Mesothelial cell of epicardium (in vitro differentiated cells): ENCODE results near the gene ARPC5. TPM values are rescaled to one million over a fixed set of nuclear protein-coding genes. Genes with fewer than 3 reads are reported as not detected.

Source experiments
- DNase-seq, 2 experiments: peaks; one replicate each; pipeline ENCODE4 v3.0.0; 2021; ENCODE audit warnings: low spot score in 2 of 2; ENCODE audit not compliant: unreplicated experiment in 2 of 2
- H3K27ac Mint-ChIP-seq: 2 replicates; pipeline ENCODE4 v1.8.0; 2021; ENCODE audit warnings: mixed read lengths
- H3K27me3 Mint-ChIP-seq: 2 replicates; pipeline ENCODE4 v1.8.0; 2021; ENCODE audit warnings: low read depth, mixed read lengths
- H3K36me3 Mint-ChIP-seq: 2 replicates; pipeline ENCODE4 v1.8.0; 2021; ENCODE audit warnings: mixed read lengths
- H3K4me1 Mint-ChIP-seq: 2 replicates; pipeline ENCODE4 v1.8.0; 2021; ENCODE audit warnings: mixed read lengths
- H3K4me3 Mint-ChIP-seq: 2 replicates; pipeline ENCODE4 v1.8.0; 2021; ENCODE audit warnings: mild to moderate bottlenecking, moderate library complexity, mixed read lengths
- H3K9me3 Mint-ChIP-seq: 2 replicates; pipeline ENCODE4 v1.8.0; 2021; ENCODE audit warnings: mixed read lengths
- total RNA-seq: library from RNA; stranded (reverse); gene quantifications from 3 replicates; pipeline ENCODE4 v1.2.1, GENCODE V29; 2021
- TF ChIP-seq, protein P1 (sequence below): fragments of 200-600 bp; sonication (generic); IDR thresholded peaks from one replicate; pipeline ENCODE4 v1.5.0; 2021; ENCODE audit warnings: antibody characterized with exemption; ENCODE audit not compliant: unreplicated experiment

The ARPC5 gene
- total RNA-seq, 1 donor from 2014 or later: 73.9 TPM

DNA sequence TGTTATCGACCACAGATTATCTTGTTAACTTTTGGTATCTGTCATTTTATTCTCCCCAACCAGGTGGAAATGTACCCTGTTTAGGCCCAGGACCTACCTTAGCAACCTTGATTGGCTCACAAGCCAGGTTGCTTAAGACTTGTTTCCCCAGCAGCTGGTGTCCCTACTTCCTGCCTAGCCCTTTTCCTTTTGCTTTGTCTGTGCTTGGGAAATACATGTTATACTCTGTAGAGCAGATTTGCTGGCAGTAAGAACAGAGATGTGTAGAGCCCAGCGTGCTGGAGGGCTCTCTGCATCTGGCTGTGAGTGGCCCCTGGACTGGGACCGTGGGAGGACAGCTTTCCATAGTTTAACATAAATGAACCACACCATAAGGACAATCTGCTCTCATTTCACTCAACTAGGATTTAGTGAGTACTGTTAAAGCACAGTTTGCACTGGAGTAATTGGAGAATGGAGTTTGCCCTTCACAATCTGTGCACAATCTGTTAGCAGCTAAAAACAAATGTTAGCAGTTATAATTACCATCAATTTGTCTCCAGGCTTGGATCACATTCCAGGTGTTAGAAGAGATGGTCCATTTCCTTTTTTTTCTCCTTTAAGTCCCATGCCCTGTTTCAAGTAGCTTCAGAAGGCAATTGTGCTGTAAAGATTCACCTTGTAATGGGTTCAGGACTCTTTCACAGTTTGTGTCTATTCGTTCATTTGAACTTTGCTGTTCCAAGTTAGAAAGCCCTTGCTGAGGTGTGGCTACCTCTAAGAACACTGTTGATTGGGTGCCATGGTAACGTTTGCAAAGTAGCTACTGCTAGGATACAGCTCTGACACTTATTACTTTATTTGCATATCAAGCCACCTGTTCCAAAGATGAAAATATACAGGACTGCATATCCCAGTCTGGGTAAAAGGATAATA lies 17.2 kb upstream of the ARPC5 start, which contains the start of gene APOBEC4:
APOBEC4 (minus strand) TSS at position 770 of the 915 bp plus-strand sequence. CDS start 4,535 bp downstream, outside the sequence.
- H3K27ac Mint-ChIP-seq: no peak within 1 kb of the TSS
- no peak within 1 kb of the TSS for H3K4me3 Mint-ChIP-seq
- peaks cover 11% of the 10 kb centered on the region for H3K4me1 Mint-ChIP-seq
- no peaks in the 10 kb centered on the region for H3K9me3 Mint-ChIP-seq
- no peaks in the 10 kb centered on the region for H3K27me3 Mint-ChIP-seq
- H3K36me3 Mint-ChIP-seq: no peaks in the 10 kb centered on the region
- DNase-seq: no peak
- TF ChIP-seq, protein P1, sequence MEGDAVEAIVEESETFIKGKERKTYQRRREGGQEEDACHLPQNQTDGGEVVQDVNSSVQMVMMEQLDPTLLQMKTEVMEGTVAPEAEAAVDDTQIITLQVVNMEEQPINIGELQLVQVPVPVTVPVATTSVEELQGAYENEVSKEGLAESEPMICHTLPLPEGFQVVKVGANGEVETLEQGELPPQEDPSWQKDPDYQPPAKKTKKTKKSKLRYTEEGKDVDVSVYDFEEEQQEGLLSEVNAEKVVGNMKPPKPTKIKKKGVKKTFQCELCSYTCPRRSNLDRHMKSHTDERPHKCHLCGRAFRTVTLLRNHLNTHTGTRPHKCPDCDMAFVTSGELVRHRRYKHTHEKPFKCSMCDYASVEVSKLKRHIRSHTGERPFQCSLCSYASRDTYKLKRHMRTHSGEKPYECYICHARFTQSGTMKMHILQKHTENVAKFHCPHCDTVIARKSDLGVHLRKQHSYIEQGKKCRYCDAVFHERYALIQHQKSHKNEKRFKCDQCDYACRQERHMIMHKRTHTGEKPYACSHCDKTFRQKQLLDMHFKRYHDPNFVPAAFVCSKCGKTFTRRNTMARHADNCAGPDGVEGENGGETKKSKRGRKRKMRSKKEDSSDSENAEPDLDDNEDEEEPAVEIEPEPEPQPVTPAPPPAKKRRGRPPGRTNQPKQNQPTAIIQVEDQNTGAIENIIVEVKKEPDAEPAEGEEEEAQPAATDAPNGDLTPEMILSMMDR: no peak

- Mint-ChIP-seq H3K4me1 (peaks cover 11% of the 10 kb centered on the region), H3K4me3 (no peak overlapping the region), H3K27me3 (no peaks in the 10 kb centered on the region), H3K27ac (no peak overlapping the region), H3K9me3 (no peaks in the 10 kb centered on the region), H3K36me3 (no peaks in the 10 kb centered on the region)
- DNase-seq: no peak
- TF ChIP-seq, protein P1: no peak
Measured at GRCh38 chr1:183652107-183652506, 16.5 kb upstream of the ARPC5 start.

- H3K27me3 Mint-ChIP-seq: no peaks in the 10 kb centered on the region
- H3K4me3 Mint-ChIP-seq: no peak overlapping the region
- H3K9me3 Mint-ChIP-seq: no peaks in the 10 kb centered on the region
- TF ChIP-seq, protein P1: no peak
- H3K4me1 Mint-ChIP-seq: peaks cover 11% of the 10 kb centered on the region
- H3K36me3 Mint-ChIP-seq: no peaks in the 10 kb centered on the region
- no peak overlapping the region for H3K27ac Mint-ChIP-seq
- no peak for DNase-seq
Measured at GRCh38 chr1:183651612-183652011, 16.0 kb upstream of the ARPC5 start.

DNA sequence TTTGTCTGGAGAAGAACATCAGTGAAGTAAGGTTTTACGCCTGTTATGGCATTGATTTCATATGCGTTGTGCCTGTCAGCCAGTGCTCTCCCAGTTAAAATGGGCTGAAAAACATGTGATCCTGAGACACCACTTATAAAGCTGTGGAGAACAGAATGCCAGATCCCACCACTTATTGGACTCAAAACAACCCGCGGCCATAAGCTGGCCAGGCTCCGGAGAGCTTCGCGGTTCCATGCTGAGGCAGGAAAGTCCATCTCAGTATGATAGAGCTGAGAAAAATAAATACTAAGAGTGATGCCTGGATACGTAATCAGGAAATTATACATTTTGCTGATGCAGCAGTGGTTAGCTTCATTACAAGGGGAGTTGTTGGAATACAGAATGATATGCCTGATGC lies 12.5 kb upstream of the ARPC5 start:
- Mint-ChIP-seq H3K36me3 (no peaks in the 10 kb centered on the region), H3K4me3 (no peak overlapping the region), H3K4me1 (no peaks in the 10 kb centered on the region), H3K27me3 (no peaks in the 10 kb centered on the region), H3K9me3 (no peaks in the 10 kb centered on the region), H3K27ac (no peak overlapping the region)
- DNase-seq: no peak
- TF ChIP-seq, protein P1: no peak

GRCh38 chr1:183646776-183647175 lies 11.2 kb upstream of the ARPC5 start:
- H3K27me3 Mint-ChIP-seq: no peaks in the 10 kb centered on the region
- TF ChIP-seq, protein P1: no peak
- no peak overlapping the region for H3K27ac Mint-ChIP-seq
- DNase-seq: no peak
- H3K9me3 Mint-ChIP-seq: no peaks in the 10 kb centered on the region
- H3K4me1 Mint-ChIP-seq: no peaks in the 10 kb centered on the region
- H3K4me3 Mint-ChIP-seq: no peak overlapping the region
- no peaks in the 10 kb centered on the region for H3K36me3 Mint-ChIP-seq
